BE2C (cell line): Measurements from ENCODE around the gene FOXA2.

Experiments used
- DNase-seq: peaks from one replicate; pipeline ENCODE4 v3.0.0-alpha.2; 2020
- H3K27me3 ChIP-seq: fragments of 250-450 bp; sonication (Bioruptor Pico); 2 replicates; pipeline ENCODE4 v1.5.1; 2020; ENCODE audit warnings: mild to moderate bottlenecking
- H3K36me3 ChIP-seq: fragments of 250-450 bp; sonication (Bioruptor Pico); 2 replicates; pipeline ENCODE4 v1.5.1; 2020; ENCODE audit warnings: mild to moderate bottlenecking
- H3K4me1 ChIP-seq: fragments of 250-450 bp; sonication (Bioruptor Pico); 2 replicates; pipeline ENCODE4 v1.5.1; 2020
- H3K4me3 ChIP-seq: 2 replicates; pipeline ENCODE4 v1.5.1; 2011; ENCODE audit warnings: low read depth, low read length
- H3K9me3 ChIP-seq: fragments of 250-450 bp; sonication (Bioruptor Pico); 2 replicates; pipeline ENCODE4 v1.5.1; 2020
- CTCF ChIP-seq: IDR thresholded peaks from 2 replicates; pipeline ENCODE4 v1.5.1; 2012; ENCODE audit warnings: mild to moderate bottlenecking, low read depth, low read length

FOXA2 gene

GRCh38 chr20:22620342-22620741, 36.0 kb upstream of the FOXA2 start:
- Histone ChIP-seq H3K4me3 (no peak overlapping the region), H3K4me1 (no peaks in the 10 kb centered on the region)
- DNase-seq: no peak

GRCh38 chr20:22619806-22620205, 35.4 kb upstream of the FOXA2 start:
- no peaks in the 10 kb centered on the region for H3K36me3 ChIP-seq
- H3K27me3 ChIP-seq: no peaks in the 10 kb centered on the region
- H3K9me3 ChIP-seq: no peaks in the 10 kb centered on the region
- no peak for TF ChIP-seq CTCF
- no peak for DNase-seq
- H3K4me3 ChIP-seq: no peak overlapping the region
- H3K4me1 ChIP-seq: no peaks in the 10 kb centered on the region

More at GRCh38 chr20:22620342-22620741, 36.0 kb upstream of the FOXA2 start:
- TF ChIP-seq CTCF: no peak
- Histone ChIP-seq H3K27me3 (no peaks in the 10 kb centered on the region), H3K36me3 (no peaks in the 10 kb centered on the region), H3K9me3 (no peaks in the 10 kb centered on the region)

DNA sequence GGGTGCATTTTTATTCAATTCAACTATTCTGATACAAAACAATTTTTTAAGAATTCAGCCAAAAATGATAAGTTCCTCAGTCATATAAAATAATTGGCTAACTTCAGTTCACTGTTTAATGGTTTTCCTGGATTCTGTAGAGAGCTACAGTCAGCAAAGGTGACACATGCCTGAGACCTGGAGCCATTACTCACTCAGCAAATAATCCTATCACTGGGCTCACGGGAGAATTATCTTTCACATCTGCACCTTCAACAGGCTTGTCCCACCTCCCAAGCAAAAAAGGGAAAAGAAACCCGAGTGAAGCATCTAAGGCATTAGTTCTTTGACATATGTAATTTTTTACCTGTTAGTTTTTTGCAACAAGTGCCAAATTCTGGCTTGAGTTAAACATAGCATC, 34.9 kb upstream of the FOXA2 start:
- Histone ChIP-seq H3K9me3 (no peaks in the 10 kb centered on the region), H3K4me1 (no peaks in the 10 kb centered on the region), H3K27me3 (no peaks in the 10 kb centered on the region), H3K4me3 (no peak overlapping the region), H3K36me3 (no peaks in the 10 kb centered on the region)
- DNase-seq: no peak
- no peak for TF ChIP-seq CTCF

- no peaks in the 10 kb centered on the region for H3K9me3 ChIP-seq
- no peaks in the 10 kb centered on the region for H3K36me3 ChIP-seq
- H3K4me3 ChIP-seq: no peak overlapping the region
- no peak for TF ChIP-seq CTCF
- H3K27me3 ChIP-seq: no peaks in the 10 kb centered on the region
- DNase-seq: no peak
- no peaks in the 10 kb centered on the region for H3K4me1 ChIP-seq
Observed at GRCh38 chr20:22617160-22617559, 32.8 kb upstream of the FOXA2 start.

DNA sequence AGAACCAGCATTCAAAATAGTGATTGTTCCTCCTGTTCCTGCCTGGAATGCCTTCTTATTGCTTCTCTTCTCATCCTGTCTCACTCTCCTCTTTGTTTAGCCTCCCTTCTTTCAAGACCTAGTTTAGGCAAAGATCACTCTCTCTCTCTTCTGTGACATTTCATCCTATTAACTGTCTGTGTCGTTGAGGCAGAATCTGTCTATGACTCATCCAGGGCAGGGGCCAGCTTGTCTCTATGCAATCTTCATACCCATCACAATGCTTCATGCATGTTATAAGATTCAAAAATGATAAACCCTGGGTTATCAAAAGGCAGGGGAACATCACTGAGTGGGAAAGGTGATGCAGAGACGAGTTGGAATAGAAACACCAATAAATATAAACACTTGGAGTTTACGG, 32.2 kb upstream of the FOXA2 start:
- H3K9me3 ChIP-seq: no peaks in the 10 kb centered on the region
- TF ChIP-seq CTCF: no peak
- no peak for DNase-seq
- no peak overlapping the region for H3K4me3 ChIP-seq
- H3K27me3 ChIP-seq: no peaks in the 10 kb centered on the region
- H3K4me1 ChIP-seq: no peaks in the 10 kb centered on the region
- no peaks in the 10 kb centered on the region for H3K36me3 ChIP-seq

GRCh38 chr20:22615425-22615824, 31.1 kb upstream of the FOXA2 start:
- TF ChIP-seq CTCF: no peak
- Histone ChIP-seq H3K27me3 (no peaks in the 10 kb centered on the region), H3K9me3 (no peaks in the 10 kb centered on the region), H3K36me3 (no peaks in the 10 kb centered on the region), H3K4me1 (no peaks in the 10 kb centered on the region), H3K4me3 (no peak overlapping the region)
- DNase-seq: no peak
